ENCODE results near the gene DDN. TPM values are rescaled to one million over a fixed set of nuclear protein-coding genes. Genes with fewer than 3 reads are reported as not detected.

The DDN gene
- total and polyA plus RNA-seq, 9 of the 15 experiments (the other 6 are each of a cell fraction or from before 2014, with no cell fraction given): 0.03 to 3.6 (median 1.6) TPM

- TF ChIP-seq, protein P1, sequence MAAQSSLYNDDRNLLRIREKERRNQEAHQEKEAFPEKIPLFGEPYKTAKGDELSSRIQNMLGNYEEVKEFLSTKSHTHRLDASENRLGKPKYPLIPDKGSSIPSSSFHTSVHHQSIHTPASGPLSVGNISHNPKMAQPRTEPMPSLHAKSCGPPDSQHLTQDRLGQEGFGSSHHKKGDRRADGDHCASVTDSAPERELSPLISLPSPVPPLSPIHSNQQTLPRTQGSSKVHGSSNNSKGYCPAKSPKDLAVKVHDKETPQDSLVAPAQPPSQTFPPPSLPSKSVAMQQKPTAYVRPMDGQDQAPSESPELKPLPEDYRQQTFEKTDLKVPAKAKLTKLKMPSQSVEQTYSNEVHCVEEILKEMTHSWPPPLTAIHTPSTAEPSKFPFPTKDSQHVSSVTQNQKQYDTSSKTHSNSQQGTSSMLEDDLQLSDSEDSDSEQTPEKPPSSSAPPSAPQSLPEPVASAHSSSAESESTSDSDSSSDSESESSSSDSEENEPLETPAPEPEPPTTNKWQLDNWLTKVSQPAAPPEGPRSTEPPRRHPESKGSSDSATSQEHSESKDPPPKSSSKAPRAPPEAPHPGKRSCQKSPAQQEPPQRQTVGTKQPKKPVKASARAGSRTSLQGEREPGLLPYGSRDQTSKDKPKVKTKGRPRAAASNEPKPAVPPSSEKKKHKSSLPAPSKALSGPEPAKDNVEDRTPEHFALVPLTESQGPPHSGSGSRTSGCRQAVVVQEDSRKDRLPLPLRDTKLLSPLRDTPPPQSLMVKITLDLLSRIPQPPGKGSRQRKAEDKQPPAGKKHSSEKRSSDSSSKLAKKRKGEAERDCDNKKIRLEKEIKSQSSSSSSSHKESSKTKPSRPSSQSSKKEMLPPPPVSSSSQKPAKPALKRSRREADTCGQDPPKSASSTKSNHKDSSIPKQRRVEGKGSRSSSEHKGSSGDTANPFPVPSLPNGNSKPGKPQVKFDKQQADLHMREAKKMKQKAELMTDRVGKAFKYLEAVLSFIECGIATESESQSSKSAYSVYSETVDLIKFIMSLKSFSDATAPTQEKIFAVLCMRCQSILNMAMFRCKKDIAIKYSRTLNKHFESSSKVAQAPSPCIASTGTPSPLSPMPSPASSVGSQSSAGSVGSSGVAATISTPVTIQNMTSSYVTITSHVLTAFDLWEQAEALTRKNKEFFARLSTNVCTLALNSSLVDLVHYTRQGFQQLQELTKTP (IDR thresholded peaks at IDR 0.05; ENCODE audit: low read depth in 1 of 2, partially characterized antibody in 2 of 2): peak in 1 of 2 experiments; percentile 93
- TF ChIP-seq SPI1 (IDR thresholded peaks at IDR 0.05; ENCODE audit: borderline replicate concordance, low read depth, low read length) (0 out of 2 replicates have a peak, but pooled peaks have one; percentile 8), ZNF561 (CRISPR knock-in tag; conservative IDR thresholded peaks at IDR 0.05) (0 out of 2 replicates have a peak, but pooled peaks have one; percentile 30), ZNF124 (CRISPR knock-in tag; IDR thresholded peaks at IDR 0.05) (no peak), NBN (IDR thresholded peaks at IDR 0.05; ENCODE audit: low read depth) (0 out of 2 replicates have a peak, but pooled peaks have one; percentile 19), ARID2 (IDR thresholded peaks at IDR 0.05) (no peak), ZBTB11 (CRISPR knock-in tag; IDR thresholded peaks at IDR 0.05) (peak in 1 of 3 experiments; percentile 42; a peak in 2 of 6 replicates), ZNF263 (CRISPR knock-in tag; IDR thresholded peaks at IDR 0.05; ENCODE audit: borderline replicate concordance) (peak; percentile 17; the same call in 1 of the 2 replicates), E2F8 (IDR thresholded peaks at IDR 0.05; ENCODE audit: low read depth, partially characterized antibody) (peak; percentile 26), HBP1 (CRISPR knock-in tag; IDR thresholded peaks at IDR 0.05) (no peak)
- TF ChIP-seq, protein P2, sequence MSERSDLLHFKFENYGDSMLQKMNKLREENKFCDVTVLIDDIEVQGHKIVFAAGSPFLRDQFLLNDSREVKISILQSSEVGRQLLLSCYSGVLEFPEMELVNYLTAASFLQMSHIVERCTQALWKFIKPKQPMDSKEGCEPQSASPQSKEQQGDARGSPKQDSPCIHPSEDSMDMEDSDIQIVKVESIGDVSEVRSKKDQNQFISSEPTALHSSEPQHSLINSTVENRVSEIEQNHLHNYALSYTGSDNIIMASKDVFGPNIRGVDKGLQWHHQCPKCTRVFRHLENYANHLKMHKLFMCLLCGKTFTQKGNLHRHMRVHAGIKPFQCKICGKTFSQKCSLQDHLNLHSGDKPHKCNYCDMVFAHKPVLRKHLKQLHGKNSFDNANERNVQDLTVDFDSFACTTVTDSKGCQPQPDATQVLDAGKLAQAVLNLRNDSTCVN (CRISPR knock-in tag; IDR thresholded peaks at IDR 0.05): 0 out of 2 replicates have a peak, but pooled peaks have one; percentile 34
Observed at GRCh38 chr12:48956279-48957140, 42.7 kb downstream of the DDN start (continued).

All from K562 (cell line).